Kidney capillary endothelial cell (primary cell): ENCODE data around the gene GALNT14.
"Not testable (repeated sequence)": the region's sequence is repeated elsewhere in the genome, so short reads cannot be mapped to it uniquely, and the experiment has no call there.

ENCODE experiments used
- DNase-seq: peaks from one replicate; pipeline ENCODE4 v3.0.0-alpha.2; 2018; ENCODE audit warnings: low spot score

Gene GALNT14

GRCh38 chr2:31138037-31138962 lies at the start of gene GALNT14:
GALNT14 (minus strand) TSS chr2:31138440; CDS start chr2:31138086, 354 bp downstream.
- DNase-seq, result peak; percentile 60

GRCh38 chr2:31187166-31187565 lies 48.9 kb upstream of the GALNT14 start:
- DNase-seq, result no peak

- DNase-seq, result not testable (repeated sequence)
These were observed 45.7 kb upstream of the GALNT14 start for GRCh38 chr2:31183973-31184372.

- DNase-seq, result no peak
These were observed 38.5 kb upstream of the GALNT14 start for GRCh38 chr2:31176742-31177141.

- DNase-seq, result no peak
These were observed 32.9 kb upstream of the GALNT14 start for GRCh38 chr2:31171142-31171541.

- DNase-seq, result peak; percentile 56
These were observed 31.9 kb upstream of the GALNT14 start for GRCh38 chr2:31170071-31170698.

GRCh38 chr2:31168291-31168690 lies 30.1 kb upstream of the GALNT14 start:
- DNase-seq, result no peak

- peak; percentile 32 for DNase-seq
These were observed 28.7 kb upstream of the GALNT14 start for GRCh38 chr2:31166925-31167324.

GRCh38 chr2:31163011-31163539 lies 24.8 kb upstream of the GALNT14 start:
- no peak for DNase-seq

GRCh38 chr2:31161637-31162036 lies 23.4 kb upstream of the GALNT14 start:
- DNase-seq, result no peak

- no peak for DNase-seq
These were observed 13.3 kb upstream of the GALNT14 start for GRCh38 chr2:31151501-31151900.

- DNase-seq, result no peak
These were observed 12.0 kb upstream of the GALNT14 start for GRCh38 chr2:31150120-31150670.

GRCh38 chr2:31148514-31148913 lies 10.3 kb upstream of the GALNT14 start:
- no peak for DNase-seq

- no peak for DNase-seq
These were observed 9.4 kb upstream of the GALNT14 start for GRCh38 chr2:31147645-31148044.

GRCh38 chr2:31142110-31142509 lies 3.9 kb upstream of the GALNT14 start:
- DNase-seq, result no peak

GRCh38 chr2:31141443-31142085 lies 3.3 kb upstream of the GALNT14 start:
- no peak for DNase-seq

- no peak for DNase-seq
These were observed 1.9 kb upstream of the GALNT14 start for GRCh38 chr2:31140151-31140550.

GRCh38 chr2:31139671-31140070 lies 1.4 kb upstream of the GALNT14 start:
- DNase-seq, result no peak

- DNase-seq, result peak; percentile 36
These were observed 816 bp downstream of the GALNT14 start for GRCh38 chr2:31137211-31138036.

- DNase-seq, result no peak
These were observed 1.5 kb downstream of the GALNT14 start for GRCh38 chr2:31136732-31137131.

- DNase-seq, result no peak
These were observed 2.2 kb downstream of the GALNT14 start for GRCh38 chr2:31136000-31136399.
